GM18867 (cell line): Measurements from ENCODE around the gene SMAD3.

ENCODE experiments used
- ATAC-seq: cut with Tn5 transposase; IDR thresholded peaks from one replicate; pipeline ENCODE4 v1.9.1; 2021; ENCODE audit warnings: mild to moderate bottlenecking, moderate library complexity; ENCODE audit not compliant: unreplicated experiment

SMAD3 gene

DNA sequence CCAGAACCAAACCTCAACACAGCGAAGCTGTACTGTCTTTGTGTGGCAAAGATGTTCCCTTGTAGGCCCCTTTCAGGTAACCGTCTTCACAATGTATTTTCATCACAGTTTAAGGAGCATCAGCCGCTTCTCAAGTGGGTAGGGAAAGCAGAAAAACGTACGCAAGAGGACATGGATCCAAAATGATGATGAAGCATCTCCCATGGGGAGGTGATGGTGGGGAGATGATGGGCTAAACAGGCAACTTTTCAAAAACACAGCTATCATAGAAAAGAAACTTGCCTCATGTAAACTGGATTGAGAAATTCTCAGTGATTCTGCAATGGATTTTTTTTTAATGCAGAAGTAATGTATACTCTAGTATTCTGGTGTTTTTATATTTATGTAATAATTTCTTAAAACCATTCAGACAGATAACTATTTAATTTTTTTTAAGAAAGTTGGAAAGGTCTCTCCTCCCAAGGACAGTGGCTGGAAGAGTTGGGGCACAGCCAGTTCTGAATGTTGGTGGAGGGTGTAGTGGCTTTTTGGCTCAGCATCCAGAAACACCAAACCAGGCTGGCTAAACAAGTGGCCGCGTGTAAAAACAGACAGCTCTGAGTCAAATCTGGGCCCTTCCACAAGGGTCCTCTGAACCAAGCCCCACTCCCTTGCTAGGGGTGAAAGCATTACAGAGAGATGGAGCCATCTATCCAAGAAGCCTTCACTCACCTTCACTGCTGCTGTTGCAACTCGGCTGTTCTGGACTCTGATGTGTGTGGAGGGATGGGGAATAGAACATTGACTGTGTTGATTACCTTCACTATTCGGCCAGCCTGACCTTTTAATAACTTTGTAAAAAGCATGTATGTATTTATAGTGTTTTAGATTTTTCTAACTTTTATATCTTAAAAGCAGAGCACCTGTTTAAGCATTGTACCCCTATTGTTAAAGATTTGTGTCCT is 129.0 kb downstream of the SMAD3 start:
- no peak for ATAC-seq

DNA sequence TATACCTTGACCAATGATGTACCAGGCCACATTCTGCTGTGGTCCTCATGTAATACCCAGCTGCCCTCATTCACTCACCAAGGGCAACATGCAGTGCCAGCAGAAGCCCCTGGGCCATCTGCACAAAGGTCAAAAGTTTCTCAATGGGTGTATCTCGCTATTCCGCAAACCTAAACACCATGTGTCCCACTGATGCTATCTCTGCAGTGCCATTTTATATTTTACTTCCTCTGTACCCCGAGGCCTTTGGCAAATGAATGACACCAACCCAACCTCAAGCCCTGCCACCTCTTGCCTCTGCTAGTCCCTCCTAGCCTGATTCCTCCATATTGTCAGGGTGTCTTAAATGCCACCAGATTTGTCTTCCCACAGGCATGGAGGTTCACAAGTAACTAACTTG is 129.9 kb downstream of the SMAD3 start:
- ATAC-seq = no peak

DNA sequence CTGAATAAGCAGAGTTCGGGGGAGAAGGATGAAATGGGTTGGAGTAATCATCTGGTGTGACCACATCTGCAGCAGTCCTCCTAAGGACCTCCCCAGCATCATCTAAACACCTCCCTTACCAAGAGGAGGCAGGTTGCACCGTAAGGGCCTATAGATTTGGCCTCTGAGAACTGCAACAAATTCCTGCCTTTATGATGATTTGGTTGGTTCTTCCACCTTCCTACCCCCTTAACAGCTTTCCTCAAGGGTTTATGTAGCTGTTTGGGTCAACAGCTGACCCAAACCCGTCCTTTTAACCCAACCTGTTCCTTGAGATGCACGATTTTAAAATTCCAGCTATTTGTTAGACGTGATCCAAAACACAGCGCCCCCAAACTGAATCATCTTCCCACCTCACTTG is 130.8 kb downstream of the SMAD3 start:
- ATAC-seq = no peak

DNA sequence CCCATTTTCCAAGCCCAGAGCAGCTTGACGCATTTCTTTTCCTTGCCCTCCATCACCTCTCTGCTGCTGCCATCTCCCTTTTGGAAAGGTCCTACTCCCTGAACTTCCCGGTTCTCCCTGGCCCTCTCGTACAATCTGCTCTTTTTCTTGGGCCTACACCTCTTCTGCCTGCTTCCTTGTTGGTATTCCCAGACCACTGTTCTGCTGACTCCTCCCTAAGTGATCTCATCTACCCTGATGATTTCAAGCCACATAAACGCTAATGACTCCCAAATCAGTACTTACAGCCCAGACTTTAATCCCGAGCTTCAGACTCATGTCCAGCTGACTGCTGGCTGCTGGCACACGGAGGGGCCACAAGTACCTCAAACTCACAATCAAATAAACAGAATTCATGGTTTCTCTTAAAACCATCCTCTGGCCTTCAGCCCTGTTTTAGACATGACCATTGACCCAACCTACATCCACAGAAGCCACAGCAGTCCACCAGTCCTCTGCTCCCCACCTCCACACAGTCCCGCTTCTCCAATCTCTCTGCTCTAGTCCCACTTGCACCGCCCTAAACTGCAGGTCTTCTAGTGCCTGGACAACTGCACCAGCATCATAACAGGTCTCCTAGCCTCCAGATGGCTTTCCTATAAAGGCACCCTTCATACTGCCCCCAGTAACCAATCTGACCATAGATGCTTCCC is 131.4 kb downstream of the SMAD3 start:
- ATAC-seq = no peak

DNA sequence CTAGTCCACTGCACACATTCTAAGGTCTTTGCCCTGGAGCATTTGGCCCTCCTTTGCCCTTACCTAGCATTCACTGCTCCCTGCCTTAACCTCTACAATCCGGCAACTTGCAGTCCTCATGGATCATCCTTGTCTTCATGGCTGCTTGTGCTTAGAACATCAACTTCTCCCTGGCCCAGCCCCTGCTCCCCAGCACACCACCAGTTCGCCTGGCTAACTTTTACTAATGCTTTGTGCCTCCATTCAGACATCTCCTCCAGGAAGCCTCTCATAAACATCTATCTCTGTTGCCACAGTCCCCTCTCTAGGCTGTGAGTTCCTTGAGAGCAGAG is 131.9 kb downstream of the SMAD3 start:
- no peak for ATAC-seq

DNA sequence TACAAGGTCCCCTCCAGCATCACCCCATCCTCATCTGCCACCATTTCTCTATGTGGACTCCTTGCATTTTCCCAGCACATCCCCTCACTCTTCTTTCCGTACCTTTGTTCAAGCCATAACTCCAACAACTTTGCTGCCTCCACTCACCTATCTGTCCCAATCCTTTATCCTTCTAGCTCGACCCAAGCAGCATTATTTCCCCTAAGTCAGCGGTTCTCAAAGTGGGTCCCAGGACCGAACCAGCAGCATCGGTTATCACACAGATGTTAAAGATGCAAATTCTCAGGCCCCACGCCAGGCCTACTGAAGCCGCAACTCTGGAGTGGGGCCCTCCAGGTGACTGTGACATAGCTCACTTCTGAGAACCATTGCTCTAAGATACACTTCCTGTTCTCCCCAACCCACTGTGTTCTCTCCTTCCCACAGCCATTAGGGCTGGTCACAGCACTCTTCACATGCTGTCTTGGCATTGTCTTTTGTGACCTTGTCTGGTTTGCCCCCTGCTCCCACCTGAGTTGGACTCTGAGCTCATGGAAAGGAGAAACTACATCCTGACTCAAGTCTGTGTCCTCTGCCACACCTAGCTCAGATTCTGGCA is 132.9 kb downstream of the SMAD3 start:
- no peak for ATAC-seq

DNA sequence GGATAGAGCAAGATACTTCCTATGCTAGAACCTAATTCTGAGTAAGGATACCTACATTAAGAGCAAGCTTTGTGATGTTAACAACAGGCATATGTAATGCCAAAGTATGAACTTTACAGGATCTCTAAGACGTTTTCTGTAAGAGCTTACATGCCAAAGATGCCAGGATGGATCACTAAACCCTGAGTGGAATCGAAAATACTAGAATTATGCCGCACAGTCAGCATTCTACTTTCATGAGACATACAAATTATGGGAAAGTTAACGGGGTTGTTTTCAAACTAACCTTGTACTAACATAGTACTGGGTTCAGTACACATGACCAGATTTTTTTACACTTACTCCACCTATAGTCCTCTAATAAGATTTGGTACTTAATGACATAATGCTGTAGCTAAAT is 134.0 kb downstream of the SMAD3 start:
- no peak for ATAC-seq

DNA sequence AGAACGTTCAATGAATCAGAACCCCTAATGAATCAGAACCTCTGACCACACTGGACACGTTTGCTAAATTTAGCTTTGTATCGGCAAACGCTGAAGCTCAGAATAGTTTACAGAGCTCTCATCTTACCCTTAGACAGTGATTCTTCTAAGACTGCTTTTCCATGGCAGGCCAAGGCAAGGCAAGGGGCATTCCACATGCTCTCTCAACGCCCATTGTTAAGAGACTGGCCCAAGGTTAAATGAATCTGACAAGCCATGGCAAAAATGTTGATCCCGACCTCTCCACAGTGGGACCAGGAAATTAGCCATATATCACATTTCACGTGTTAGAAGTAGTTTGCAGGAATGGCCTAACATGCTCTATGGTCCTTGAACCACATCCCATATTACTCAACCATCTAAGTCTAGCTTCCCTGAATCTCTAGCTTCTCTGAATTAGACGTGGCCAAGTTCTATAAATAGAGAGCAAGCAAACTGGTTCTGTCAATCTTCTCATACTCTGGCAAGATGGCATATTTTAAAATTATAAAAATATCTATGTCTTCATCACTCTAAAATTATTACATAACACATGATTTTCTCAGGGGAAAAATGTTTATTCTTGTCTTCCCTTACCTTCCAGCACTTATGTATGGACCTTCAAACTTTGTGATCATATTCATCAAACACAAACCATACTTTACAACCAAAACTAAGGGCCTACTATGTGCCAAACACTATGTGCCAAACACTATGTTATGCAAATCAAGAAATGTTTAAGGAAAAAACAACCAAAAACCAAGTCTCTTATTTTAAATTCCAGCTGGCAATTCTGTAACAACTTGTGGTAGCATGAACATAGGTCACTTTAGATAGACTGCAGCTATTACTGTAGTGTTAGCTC is 134.7 kb downstream of the SMAD3 start:
- ATAC-seq = no peak

DNA sequence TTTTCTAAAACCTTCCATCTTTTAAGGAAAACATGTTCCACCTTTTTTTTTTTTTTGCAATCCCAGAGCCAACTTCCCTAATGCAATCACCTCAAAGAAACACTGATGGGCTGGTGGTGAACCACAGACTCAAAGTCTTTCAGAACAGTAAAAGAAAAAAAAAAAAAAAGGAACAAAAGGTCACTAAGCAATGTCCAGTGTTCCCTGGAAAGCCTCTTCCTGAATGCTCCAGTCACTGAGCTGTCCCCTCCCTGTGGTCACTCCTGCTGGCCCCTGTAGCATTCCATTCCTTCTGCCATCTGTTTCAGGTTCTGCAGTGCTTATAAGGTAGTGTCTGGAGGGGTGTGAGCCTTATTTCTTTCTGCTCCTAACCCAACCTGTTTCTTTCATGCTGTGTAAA is 135.7 kb downstream of the SMAD3 start:
- no peak for ATAC-seq

DNA sequence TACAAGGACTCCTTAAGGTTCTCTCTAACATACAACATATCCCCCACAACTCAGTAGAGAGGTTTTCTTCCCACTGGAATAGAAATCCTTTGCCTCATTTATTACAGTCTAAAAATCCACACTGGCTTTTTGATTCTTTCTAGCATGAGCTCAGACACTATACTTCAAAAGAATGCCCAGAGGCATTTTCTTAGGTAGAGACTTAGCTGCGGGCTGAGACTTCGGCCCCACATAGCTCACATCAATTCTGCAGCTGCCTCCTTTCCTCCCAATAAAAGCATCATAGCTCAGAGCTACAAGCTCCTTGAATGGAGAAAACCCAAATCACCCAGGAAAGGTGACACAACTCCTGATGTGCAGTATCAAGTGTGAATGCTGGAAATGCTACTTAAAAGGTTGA is 136.7 kb downstream of the SMAD3 start:
- ATAC-seq = no peak

DNA sequence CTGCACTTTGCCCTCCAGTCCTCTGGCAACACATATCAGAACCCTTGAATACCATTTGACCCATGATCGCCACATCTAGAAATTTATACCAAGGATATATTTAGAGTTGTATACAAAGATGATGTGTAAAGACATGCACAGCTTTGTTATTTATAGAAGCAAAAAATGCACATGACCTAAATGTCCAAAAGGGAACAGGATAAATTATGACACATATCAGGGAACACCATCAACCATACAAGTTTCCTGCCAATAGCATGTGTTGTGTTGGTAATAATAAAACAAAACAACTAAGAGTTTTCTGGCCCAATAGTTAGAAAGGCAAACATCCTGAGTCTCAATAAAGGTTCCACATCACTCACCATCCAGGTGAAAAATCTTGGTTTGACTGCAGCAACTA is 137.6 kb downstream of the SMAD3 start:
- ATAC-seq = no peak

DNA sequence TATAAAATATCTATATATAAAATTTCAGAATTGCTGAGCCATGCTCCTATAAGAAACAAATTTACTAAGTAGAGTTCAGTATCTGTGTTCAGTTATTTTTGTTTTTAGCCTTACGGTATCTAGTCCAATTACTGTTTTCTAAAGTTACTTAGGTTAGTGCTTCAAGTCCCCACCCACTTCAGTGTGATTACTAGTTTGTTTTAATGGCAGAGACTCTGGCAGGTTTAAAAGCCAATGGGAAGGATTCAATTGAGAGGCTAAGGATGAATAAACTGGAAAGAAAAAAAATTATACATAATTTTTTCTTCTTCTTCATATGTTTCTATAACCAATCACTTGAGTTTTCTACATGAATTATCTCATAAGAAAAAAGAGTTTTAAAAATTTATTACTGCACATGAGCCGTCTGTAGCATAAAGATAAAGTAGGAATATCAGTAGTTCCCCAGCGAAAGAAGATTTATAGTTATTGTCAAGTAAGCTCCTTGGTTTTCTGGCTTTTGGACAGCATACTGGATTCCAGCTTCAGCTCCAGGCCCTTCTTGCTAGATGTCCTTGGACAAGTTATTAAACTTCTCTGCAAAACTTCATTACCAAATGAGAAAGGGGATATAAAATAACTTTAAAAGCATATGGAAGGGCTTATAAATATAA is 142.3 kb downstream of the SMAD3 start:
- no peak for ATAC-seq

DNA sequence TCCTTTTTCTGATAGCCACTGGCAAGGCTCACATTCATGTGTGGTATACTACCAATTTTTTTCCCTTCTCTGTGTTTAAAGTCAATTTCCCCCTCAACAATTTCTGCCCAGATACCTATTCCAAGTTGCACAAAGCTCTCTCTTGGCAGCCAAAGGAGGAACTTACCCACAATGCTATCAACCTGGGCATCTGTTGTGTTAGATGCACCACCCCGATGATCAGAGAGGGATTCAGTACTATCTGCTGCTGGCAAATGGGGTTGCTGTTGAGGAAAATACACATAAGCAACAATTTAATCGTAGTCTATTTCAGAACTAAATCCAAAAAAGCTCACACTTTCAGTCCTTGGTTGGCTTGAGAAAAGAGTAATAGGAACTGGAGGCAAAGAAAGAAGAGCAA is 143.0 kb downstream of the SMAD3 start:
- no peak for ATAC-seq

DNA sequence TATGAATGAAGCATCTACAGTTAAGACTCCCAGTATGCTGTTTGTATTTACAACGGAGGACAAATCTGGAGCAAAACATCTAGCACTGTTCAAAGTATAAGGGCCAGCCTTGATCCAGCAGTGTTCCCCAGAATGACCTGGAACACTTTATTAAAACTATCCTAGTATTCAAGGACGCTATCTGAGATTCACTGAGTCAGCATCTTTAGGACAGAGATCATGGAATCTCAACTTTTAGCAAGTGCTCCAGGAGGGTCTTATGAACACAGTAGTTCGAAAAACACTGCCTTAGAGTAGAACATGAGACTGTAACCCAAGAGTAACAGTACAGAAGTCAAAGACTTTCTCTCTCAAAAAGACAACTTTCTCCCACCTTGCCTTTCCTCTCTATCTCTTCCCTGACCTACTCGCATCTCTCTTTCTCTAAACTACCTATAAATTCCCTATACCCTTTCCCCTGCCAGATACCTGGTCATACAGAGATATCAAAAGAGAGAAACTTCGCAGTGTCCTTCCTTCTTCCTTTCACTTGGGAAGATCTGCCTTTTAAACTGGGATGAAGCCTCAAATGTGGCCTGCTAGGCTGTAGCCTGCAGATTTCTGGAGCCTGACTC is 145.3 kb downstream of the SMAD3 start:
- ATAC-seq = no peak

DNA sequence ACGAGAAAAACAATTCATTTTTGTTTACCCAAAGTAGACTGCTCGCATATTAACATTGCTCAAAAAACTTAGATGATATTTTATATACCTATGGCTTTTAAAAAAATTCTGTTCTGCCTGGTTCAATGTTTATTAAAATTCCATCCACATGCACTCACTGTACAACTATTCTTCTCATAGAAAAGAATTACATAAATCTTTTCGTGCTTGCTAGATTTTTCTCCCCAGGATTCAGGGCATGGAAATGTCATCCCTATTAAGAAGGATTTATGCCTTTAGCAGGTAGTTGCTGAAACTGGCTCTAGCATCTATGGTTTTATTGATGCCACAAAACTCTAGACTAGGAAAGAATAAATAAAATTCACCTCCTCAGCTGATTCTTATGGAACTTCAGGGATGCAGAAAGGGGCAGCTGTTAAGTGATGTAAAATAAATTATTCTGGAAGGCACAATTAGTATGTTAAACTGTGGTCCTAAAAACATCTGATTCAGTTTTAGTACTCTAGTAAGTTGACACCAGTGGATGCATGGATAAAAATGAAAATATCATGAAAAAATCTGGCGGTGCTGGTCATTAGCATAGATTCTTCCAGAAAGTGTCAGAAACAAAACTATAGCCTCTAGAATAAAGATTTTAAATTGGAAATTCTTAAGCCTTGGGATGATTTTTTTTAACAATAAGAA is 147.4 kb downstream of the SMAD3 start:
- ATAC-seq = no peak

DNA sequence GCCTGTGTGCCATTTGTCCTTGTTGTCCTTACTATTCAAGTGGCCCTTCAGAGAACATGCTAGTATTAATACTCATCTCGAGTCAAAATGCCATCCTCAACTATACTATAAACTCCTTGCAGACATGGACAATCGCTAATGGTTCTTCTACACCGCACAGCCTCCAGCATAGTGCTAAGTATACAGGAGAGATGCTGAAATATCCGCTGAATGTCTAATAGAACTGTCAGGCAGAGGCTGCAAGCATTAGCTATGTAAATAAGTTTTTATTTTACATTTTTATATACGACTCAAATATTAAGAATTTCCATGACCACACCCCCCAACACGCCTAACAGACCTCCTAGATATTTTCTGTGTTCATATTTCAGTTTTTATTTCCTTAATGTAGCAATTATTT is 149.7 kb downstream of the SMAD3 start:
- ATAC-seq = no peak

DNA sequence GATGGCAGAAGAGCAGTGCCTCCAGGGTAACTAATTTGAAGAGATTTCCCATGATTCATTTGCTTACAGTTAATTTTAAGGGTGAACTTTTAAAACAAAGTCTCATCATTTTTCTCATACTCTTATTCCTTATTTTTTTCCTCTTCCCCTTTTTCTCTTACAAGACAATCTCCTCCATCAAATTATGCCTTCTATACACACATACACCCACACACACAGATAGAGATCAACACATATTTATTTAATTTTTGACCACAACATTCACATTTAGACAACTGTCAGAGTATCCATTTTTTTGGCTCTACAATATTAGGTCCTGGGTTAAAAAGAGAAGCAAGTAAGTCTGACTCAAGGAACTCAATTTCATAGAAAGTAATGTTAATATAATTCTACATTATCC is 151.5 kb downstream of the SMAD3 start:
- ATAC-seq = no peak

DNA sequence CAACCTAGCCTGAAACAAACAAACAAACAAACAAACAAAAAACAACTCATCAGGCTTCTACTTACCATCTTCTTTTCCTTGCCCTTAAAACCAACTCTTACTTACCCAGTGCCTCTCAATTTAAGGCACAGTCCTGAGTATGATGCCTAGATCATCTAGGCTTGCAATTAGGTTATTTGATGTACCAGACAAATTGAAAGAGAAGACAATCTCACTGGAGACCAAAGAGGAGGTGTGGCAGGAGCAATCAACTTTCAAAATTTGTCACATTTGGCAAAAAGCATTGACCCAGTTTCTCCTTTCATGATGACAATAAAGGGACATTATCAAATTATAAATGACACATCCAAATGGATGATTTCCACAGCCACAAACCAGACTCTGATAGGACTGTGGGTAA is 153.0 kb downstream of the SMAD3 start:
- ATAC-seq = no peak

DNA sequence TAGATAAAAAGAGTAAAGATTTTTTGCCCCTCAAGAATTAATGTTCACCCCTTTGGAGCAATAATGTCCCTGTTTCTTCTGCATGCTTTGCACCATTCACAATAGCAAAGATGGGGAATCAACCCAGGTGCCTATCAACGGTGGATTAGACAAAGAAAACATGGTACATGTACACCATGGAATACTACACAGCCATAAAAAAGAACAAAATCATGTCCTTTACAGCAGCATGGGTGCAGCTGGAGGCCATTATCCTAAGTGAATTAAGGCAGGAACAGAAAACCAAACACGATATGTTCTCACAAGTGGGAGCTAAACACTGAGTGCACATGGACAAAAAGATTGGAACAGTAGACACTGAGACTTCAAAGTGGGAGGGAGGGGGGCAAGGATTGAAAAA is 153.9 kb downstream of the SMAD3 start:
- ATAC-seq = no peak

DNA sequence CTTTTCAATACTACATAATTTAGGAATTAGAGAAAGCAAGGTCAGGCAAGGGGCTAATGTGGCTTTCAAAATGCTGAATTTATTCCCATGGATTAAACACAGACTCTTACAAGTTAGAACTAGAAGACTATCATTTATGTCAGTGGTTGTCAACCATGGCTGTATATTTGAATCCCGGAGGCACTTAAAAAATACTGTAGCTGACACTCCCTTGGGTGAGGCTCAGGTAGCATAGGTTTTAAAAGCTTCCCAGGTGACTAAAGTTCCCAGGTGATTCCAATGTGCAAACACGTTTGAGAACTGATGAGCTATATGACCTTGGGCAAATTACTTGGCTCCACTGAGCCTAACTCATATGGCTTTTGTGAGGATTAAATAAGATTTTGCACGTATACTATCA is 159.5 kb downstream of the SMAD3 start:
- no peak for ATAC-seq
